ENCODE data around the gene CLEC16A.

- TF ChIP-seq CTCF (IDR thresholded peaks at IDR 0.05) (no peak), POLR2AphosphoS5 (IDR thresholded peaks at IDR 0.05) (no peak), EP300 (IDR thresholded peaks at IDR 0.05; ENCODE audit: low read depth) (no peak)
These were observed 25.7 kb downstream of the CLEC16A start for GRCh38 chr16:10970065-10970464.

All from transverse colon (tissue), 4 donors.